HG03066 (cell line): ENCODE data around the gene RNF181.
"Not testable (repeated sequence)": the region's sequence is repeated elsewhere in the genome, so short reads cannot be mapped to it uniquely, and the experiment has no call there.

ENCODE experiments used
- ATAC-seq: cut with Tn5 transposase; IDR thresholded peaks from one replicate; pipeline ENCODE4 v1.9.1; 2021; ENCODE audit warnings: low read depth; ENCODE audit not compliant: unreplicated experiment

RNF181 gene

DNA sequence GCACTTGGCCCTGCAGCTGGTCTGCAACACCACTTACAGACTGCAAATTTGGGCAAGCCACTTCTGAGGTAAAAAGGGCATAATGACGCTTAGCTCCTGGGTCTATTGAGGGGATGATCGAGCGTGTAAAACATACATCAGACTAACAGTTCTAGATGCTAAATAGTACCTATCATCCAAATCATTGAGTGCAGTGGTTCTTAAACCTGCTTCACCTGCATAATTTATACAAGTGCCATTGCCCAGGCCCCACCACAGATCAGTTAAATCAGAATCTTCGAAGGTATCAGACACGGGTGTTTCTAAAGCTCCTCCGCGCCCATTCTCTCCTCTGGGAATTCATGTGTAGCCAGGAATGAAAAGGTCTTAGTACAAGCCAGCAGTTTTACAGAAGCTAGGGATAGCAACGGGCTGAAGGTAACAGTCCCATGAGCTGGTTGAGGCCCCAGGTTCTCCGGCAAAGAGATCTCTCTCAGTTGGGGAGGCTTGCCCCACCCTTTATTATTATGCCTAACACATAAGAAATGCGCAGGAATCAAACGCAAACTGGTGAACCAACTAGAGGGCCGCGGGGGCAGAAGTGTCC lies 737 bp upstream of the RNF181 start:
- ATAC-seq: no peak

DNA sequence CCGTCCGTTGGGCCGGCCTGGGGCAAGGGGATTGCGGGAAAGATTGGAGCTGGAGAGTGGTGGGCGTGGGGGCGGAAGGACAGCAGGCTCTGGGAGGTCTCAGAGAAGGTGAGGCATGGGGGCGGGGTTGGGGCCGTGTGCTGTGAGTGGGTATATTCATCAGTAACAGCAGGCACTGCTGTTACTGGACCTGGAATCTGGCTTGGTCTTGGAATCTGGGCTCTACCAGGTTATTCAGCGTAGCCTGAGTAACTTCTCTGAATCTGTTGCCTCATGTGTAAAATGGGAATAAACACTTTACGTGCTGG lies 435 bp downstream of the RNF181 start:
- ATAC-seq: peak; percentile 5

DNA sequence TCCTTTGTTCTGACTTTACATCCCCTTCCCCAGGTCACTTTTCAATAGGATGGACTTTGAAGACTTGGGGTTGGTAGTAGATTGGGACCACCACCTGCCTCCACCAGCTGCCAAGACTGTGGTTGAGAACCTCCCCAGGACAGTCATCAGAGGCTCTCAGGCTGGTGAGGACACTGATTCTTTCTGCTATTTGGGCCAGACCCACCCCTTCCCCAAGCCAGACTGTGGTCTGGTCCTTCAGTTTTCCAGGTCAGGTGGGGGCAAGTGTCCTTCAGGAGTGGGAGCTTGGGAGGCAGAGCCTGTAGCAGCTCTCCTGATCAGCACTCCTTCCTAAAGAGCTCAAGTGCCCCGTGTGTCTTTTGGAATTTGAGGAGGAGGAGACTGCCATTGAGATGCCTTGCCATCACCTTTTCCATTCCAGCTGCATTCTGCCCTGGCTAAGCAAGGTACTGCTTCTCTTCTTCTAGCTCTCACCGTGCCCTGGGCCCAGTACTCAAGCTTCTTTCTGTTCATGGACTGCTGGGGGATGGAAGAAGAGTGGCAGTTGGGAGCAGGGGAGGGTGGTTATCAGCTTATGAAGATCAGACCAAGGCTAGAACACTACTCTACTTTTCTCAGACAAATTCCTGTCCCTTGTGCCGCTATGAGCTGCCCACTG lies 1.1 kb downstream of the RNF181 start:
- ATAC-seq: no peak

DNA sequence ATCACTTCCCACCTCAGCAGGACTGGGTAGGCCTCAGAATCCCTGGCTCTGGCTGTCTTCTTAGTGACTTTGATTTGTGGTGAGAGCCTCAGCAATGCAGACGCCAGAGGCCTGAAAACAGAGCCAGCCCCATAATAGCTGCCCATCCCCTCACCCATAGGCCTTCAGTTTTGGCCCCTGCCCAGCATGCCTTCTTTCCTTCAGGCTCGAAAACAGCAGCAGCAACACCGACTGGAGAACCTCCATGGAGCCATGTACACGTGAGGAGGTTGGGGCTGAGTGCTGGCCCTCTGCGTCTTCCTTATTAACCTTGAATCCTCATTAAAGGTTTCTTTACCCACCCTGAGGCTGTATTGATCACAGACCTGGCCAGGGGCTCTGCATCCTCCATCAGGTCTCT lies 1.7 kb downstream of the RNF181 start:
- ATAC-seq: no peak

GRCh38 chr2:85598594-85599340 lies 3.2 kb downstream of the RNF181 start:
- no peak for ATAC-seq

GRCh38 chr2:85599468-85600234 lies 4.1 kb downstream of the RNF181 start:
- no peak for ATAC-seq

GRCh38 chr2:85600235-85600575 lies 4.7 kb downstream of the RNF181 start:
- ATAC-seq: no peak

GRCh38 chr2:85600951-85601770 lies 5.6 kb downstream of the RNF181 start:
- no peak for ATAC-seq

DNA sequence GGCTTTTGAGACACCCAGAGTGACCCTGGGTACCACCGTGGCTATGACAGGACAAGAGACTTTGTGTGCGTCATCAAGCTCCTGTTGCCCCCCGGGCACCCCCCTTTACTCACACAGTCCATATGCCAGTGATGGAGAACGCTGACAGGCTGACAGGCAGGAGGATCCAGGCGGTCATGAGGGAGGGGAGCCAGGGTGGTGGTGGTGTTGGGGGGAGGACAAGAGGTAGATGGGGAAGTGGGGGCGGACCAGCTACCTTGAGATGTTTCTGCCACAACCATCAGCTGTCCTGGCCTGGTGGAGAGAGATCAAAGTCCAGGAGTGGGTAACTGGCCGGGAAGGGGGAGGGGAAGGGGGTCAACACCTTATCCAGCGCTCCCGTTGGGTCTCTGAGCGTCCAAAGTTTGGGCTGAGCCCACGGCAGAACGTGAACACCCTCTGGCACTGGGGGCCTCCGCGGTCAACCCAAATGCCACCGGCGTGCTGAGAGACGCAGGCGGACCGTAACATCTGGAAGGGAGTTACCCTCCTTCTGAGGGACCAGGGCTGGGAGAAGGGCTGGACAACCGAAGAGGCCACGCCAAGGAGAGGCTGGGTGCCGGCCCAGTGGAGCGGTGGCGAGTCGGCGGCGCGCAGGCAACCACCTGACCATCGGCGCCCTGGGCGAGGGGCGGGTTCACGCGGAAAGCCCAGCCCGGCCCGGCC lies 6.4 kb downstream of the RNF181 start:
- peak; percentile 39 for ATAC-seq

DNA sequence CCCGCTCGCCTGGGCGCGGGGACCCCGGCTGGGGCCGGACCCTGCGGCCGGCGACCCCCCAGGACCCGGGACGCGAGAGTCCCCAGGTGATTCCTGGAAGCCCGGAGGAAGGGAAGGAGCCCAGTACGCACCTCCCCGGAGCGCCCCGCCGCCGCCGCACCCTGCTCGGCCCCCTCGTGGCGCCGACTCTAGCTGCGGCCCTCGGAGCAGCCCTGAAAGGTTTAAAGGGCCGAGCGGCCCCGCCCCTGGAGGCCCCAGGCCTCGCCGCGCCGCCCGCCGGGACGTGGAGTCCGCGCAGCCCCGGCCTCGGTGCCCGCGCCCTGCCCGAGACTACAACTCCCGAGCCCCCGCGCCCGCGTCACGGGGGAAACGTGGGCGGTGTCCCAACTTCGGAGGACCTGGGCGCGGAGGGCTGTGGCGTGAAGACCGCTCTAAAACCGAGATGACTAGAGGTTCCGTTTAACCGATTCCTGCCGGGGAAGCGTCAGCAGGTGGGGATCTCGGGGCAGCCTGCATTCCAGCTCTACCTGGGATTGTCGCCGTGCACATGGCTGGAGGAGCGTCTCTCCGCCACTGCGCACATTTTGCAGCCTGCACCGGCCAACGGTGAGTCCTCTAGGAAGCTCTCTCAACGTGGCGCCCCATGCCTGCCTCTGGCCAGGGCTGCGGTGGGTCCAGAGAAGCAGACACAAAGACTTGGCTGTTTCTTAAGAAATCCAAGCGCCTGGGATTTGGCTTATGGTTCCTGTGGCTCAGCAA lies 7.1 kb downstream of the RNF181 start, which contains the start of gene TMEM150A:
Gene TMEM150A (minus strand): TSS at position 223 of the 759 bp plus-strand sequence. CDS start 750 bp downstream, outside the sequence.
- peak; percentile 94 for ATAC-seq

GRCh38 chr2:85604133-85604444 lies 8.5 kb downstream of the RNF181 start:
- not testable (repeated sequence) for ATAC-seq

- no peak for ATAC-seq
Measured at GRCh38 chr2:85604568-85605339, 9.2 kb downstream of the RNF181 start.

DNA sequence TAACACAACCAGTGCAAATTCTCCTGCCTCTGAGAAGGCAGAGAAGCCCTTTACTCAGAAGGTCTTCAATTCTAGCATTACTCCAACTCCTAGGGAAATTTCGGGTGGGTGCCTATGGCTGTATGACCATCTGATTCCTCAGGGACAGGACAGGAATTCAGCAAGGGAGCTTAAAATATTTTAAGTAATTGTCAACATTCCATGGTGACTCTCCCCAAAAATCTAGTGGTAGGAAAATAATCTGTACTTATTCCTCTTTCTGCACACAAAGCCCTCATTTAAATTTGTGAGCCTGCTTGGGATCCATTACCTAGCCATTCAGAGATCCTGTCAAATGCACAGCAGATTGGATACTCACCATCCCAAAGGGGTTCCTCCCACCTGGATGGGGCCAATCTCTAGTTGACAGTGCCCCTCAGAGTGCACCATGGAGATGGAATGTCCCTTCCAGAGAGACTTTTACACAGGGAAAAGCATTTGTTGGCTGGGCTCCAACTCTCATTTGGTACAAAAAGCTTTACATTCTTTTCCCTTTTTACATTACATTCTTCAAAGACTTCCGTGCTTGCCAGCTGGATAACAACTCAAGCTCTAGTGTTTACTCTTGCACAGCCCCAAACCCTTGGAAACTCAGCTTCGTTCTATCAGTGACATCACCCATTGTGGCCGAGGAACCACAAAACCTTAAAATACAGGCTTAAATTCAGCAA lies 10.0 kb downstream of the RNF181 start:
- ATAC-seq: no peak

DNA sequence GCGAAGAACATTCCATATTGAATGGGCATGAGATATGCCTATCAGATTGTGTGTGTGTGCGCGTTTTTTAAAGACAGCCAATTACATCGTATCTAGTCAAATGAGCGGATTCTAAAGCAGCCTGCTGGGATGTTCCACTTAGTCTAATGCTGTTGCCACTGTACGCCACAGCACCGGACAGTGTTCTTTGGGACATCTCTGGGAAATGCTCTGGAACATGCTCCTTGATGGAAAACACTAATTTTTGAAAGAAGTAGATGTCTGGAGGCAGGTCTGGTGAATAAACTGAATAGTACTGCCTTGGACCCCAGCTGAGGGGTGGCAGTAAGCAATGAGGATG lies 10.5 kb downstream of the RNF181 start:
- no peak for ATAC-seq

DNA sequence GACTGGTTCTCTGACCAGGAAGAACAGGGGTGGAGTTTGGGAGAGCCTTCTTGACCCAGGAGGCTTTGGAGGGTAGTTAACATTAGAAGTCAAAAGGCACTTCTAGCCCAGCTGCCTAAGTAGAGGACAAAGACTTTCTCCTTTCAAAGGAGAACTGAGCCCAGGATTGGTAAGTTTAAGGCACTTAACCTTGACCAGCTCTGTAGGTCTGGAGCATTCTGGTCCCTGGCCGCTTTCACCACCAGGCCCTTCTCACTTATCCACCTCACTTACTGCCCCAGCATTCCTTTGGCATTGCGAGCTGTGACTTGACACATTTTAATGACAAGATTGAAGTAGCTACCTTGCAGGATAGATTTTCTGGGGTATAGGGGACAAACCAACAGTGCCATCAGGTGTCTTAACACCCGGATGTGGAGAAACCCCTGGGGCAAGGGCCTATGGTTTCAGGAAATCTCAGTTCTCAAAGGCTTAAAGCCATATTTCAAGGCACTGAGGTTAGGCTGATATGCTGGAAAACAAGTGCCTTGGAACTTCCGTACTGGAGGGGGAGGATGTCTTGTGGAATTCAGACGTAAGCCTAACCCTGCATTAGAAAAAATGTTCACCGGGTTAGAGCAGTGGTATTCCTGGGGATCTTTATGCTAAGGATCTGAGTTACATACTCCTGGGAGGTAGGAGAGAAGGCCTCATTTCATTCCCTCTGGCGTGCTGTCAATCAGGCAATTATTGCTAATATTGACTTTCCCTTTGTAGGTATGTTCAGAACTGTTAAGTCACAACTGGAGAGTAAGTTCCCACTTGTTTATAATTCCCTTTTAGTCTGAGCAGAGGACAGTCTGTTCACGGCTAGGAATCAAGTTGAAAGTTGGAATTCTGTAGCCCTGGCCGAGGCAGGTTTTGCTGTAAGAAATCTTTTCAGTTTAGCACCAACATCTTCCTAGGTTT lies 12.0 kb downstream of the RNF181 start:
- no peak for ATAC-seq

- ATAC-seq: peak; percentile 5
Measured at GRCh38 chr2:85611217-85611704, 15.7 kb downstream of the RNF181 start.
